Measurements from ENCODE around the gene CHCHD4.

DNA sequence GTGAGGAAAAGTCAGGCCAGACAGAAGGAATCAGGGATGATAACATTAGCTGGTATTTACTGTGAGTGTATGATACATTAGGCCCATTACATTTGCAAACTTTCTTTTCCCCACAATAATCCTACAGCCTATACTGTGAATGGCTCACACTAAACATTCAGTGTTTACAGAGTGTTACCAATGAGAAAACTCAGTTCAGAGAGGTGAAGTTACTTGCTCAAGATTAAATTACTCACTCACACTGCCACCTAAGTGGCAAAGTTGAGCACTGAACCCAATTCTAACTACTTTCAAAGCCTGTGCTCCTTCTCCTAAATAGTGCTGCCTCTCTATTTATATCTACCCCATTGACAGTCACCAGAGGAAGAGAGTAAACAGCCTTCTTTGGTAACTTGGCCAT, 45.2 kb upstream of the CHCHD4 start:
- TF ChIP-seq, protein P1, sequence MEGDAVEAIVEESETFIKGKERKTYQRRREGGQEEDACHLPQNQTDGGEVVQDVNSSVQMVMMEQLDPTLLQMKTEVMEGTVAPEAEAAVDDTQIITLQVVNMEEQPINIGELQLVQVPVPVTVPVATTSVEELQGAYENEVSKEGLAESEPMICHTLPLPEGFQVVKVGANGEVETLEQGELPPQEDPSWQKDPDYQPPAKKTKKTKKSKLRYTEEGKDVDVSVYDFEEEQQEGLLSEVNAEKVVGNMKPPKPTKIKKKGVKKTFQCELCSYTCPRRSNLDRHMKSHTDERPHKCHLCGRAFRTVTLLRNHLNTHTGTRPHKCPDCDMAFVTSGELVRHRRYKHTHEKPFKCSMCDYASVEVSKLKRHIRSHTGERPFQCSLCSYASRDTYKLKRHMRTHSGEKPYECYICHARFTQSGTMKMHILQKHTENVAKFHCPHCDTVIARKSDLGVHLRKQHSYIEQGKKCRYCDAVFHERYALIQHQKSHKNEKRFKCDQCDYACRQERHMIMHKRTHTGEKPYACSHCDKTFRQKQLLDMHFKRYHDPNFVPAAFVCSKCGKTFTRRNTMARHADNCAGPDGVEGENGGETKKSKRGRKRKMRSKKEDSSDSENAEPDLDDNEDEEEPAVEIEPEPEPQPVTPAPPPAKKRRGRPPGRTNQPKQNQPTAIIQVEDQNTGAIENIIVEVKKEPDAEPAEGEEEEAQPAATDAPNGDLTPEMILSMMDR (conservative IDR thresholded peaks at IDR 0.05; ENCODE audit: low read depth, low read length), result no peak
- TF ChIP-seq EZH2 (IDR thresholded peaks at IDR 0.05; ENCODE audit: borderline replicate concordance, low read depth, low read length, poor library complexity, severe bottlenecking), result no peak
